GM23248 (cell line): Measurements from ENCODE around the gene OLIG2.
A peak's percentile ranks its signal among the peaks of the same experiment; 100 is the strongest.

Source experiments
- EZH2 ChIP-seq: fragments of 200-600 bp; sonication (generic); IDR thresholded peaks from 2 replicates; pipeline ENCODE4 v1.6.1; 2018; ENCODE audit warnings: antibody characterized with exemption, mild to moderate bottlenecking; ENCODE audit not compliant: insufficient read depth, poor library complexity, severe bottlenecking
- EZH2phosphoT487 ChIP-seq: fragments of 200-600 bp; sonication (generic); IDR thresholded peaks from 2 replicates; pipeline ENCODE4 v1.6.1; 2018; ENCODE audit warnings: antibody characterized with exemption, moderate library complexity, mild to moderate bottlenecking, low read depth; ENCODE audit not compliant: insufficient read depth

GRCh38 chr21:33028773-33029384, 3.1 kb downstream of the OLIG2 start:
- TF ChIP-seq EZH2 (peak; percentile 93), EZH2phosphoT487 (peak; percentile 31)
